GM12891 (cell line): ENCODE data around the gene UGT1A8.

ENCODE experiments used
- POLR2A ChIP-seq: IDR thresholded peaks from 2 replicates; pipeline ENCODE4 v1.6.1; 2011; ENCODE audit warnings: low read depth, low read length, control low read depth
- POLR2AphosphoS5 ChIP-seq: IDR thresholded peaks from 2 replicates; pipeline ENCODE4 v1.6.1; 2011; ENCODE audit warnings: low read depth, low read length, control low read depth
- TAF1 ChIP-seq: IDR thresholded peaks from 2 replicates; pipeline ENCODE4 v1.6.1; 2011; ENCODE audit warnings: low read depth, low read length, control low read depth

GRCh38 chr2:233627331-233628025 is 10.0 kb downstream of the UGT1A8 start:
- TF ChIP-seq POLR2A, result no peak
- no peak for TF ChIP-seq POLR2AphosphoS5
- no peak for TF ChIP-seq TAF1
